ENCODE data around the gene FANCF.

- TF ChIP-seq, protein P1, sequence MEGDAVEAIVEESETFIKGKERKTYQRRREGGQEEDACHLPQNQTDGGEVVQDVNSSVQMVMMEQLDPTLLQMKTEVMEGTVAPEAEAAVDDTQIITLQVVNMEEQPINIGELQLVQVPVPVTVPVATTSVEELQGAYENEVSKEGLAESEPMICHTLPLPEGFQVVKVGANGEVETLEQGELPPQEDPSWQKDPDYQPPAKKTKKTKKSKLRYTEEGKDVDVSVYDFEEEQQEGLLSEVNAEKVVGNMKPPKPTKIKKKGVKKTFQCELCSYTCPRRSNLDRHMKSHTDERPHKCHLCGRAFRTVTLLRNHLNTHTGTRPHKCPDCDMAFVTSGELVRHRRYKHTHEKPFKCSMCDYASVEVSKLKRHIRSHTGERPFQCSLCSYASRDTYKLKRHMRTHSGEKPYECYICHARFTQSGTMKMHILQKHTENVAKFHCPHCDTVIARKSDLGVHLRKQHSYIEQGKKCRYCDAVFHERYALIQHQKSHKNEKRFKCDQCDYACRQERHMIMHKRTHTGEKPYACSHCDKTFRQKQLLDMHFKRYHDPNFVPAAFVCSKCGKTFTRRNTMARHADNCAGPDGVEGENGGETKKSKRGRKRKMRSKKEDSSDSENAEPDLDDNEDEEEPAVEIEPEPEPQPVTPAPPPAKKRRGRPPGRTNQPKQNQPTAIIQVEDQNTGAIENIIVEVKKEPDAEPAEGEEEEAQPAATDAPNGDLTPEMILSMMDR (IDR thresholded peaks at IDR 0.05; ENCODE audit: low read length), result no peak
- no peak for TF ChIP-seq EZH2phosphoT487 (IDR thresholded peaks at IDR 0.05; ENCODE audit: low read length)
Measured at GRCh38 chr11:22581354-22582150, 44.1 kb downstream of the FANCF start.

Data from MM.1S (cell line).